Measurements from ENCODE around the gene LOXL4. TPM values are rescaled to one million over a fixed set of nuclear protein-coding genes. Genes with fewer than 3 reads are reported as not detected.

The LOXL4 gene
- total RNA-seq, 1 donor from 2014 or later = 6.2 TPM

GRCh38 chr10:98270786-98271185 is 2.8 kb upstream of the LOXL4 start:
- Histone ChIP-seq H3K27me3 (no peaks in the 10 kb centered on the region), H3K9me3 (no peaks in the 10 kb centered on the region), H3K4me1 (peaks cover 19% of the 10 kb centered on the region), H3K36me3 (no peaks in the 10 kb centered on the region), H3K27ac (no peak overlapping the region), H3K4me3 (no peak overlapping the region)
- no peak for TF ChIP-seq CTCF (IDR thresholded peaks at IDR 0.05)
- DNase-seq (no peak), ATAC-seq (no peak)
- intact Hi-C loops (cut with DNase I) = no loop called here

DNA sequence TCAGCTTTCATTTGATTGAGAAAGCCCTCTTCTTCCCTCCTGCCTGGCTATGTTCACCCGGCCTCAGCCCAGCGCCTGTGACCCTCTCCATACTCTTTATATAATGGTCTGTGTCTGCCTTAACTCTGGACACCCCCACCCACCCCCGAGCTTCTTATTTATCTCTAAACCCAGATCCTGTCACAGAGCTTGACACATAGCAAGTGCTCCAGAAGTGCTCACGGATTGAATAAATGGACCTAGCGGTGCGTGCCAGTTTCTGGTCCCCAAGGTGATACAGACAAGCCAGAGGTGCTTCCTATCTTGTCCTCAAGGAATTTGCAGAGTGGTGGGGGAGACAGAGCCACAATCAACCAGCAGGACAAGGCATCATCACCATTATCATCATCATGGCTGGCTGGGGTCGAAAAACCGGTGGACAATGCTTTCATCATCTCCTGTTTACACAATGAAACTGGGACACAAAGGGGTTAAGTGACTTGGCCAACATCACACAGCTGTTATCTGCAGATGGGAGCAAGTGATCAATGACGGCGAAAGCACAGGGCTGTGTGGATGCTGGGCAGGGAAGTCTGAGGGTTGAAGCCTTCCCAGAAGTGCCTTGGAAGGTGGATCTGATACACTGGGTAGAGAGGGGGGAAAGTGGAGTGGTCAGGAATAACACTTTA is 2.2 kb upstream of the LOXL4 start:
- H3K27ac ChIP-seq = peak overlapping the region; percentile 60
- intact Hi-C loops (cut with DNase I) = no loop called here
- H3K9me3 ChIP-seq = no peaks in the 10 kb centered on the region
- no peaks in the 10 kb centered on the region for H3K36me3 ChIP-seq
- no peak for TF ChIP-seq CTCF (IDR thresholded peaks at IDR 0.05)
- H3K27me3 ChIP-seq = no peaks in the 10 kb centered on the region
- peaks cover 19% of the 10 kb centered on the region for H3K4me1 ChIP-seq
- H3K4me3 ChIP-seq = no peak overlapping the region
- DNase-seq (no peak), ATAC-seq (no peak)

DNA sequence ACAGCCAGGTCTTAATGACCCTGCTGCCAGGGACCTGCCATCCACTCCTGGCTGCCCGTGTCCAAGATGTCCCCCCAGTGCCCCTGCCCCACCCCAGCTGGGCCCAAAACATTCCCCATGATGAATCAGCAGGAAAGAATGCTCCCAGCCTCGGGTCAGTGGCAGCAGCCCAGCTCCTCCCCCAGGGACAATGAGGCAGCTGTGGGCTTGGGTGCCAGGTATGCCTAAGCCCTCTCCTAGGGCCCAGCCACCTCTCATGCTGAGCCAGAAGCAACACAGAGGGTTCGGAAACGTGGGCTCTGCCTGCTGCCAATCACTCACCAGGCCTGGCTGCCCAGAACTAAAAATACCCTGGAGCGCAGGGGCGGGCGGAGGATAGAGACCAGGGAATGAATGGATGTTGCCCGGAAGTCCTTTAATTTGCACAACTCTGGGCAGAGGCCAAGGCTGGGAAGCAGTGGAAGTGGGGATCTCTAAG is 1.5 kb upstream of the LOXL4 start:
- Histone ChIP-seq H3K4me1 (peaks cover 19% of the 10 kb centered on the region), H3K4me3 (no peak overlapping the region), H3K27ac (peak overlapping the region; percentile 72), H3K27me3 (no peaks in the 10 kb centered on the region), H3K9me3 (no peaks in the 10 kb centered on the region), H3K36me3 (no peaks in the 10 kb centered on the region)
- intact Hi-C loops (cut with DNase I) = no loop called here
- TF ChIP-seq CTCF (IDR thresholded peaks at IDR 0.05) = no peak
- ATAC-seq = peak; percentile 82
- peak; percentile 79 for DNase-seq

GRCh38 chr10:98268694-98269431 is 869 bp upstream of the LOXL4 start:
- Histone ChIP-seq H3K9me3 (no peaks in the 10 kb centered on the region), H3K4me1 (peaks cover 19% of the 10 kb centered on the region), H3K36me3 (no peaks in the 10 kb centered on the region), H3K27ac (peak overlapping the region; percentile 72), H3K4me3 (peak overlapping the region; percentile 50), H3K27me3 (no peaks in the 10 kb centered on the region)
- ATAC-seq (peak; percentile 2), DNase-seq (no peak)
- TF ChIP-seq CTCF (IDR thresholded peaks at IDR 0.05) = no peak
- intact Hi-C loops (cut with DNase I) = no loop called here

DNA sequence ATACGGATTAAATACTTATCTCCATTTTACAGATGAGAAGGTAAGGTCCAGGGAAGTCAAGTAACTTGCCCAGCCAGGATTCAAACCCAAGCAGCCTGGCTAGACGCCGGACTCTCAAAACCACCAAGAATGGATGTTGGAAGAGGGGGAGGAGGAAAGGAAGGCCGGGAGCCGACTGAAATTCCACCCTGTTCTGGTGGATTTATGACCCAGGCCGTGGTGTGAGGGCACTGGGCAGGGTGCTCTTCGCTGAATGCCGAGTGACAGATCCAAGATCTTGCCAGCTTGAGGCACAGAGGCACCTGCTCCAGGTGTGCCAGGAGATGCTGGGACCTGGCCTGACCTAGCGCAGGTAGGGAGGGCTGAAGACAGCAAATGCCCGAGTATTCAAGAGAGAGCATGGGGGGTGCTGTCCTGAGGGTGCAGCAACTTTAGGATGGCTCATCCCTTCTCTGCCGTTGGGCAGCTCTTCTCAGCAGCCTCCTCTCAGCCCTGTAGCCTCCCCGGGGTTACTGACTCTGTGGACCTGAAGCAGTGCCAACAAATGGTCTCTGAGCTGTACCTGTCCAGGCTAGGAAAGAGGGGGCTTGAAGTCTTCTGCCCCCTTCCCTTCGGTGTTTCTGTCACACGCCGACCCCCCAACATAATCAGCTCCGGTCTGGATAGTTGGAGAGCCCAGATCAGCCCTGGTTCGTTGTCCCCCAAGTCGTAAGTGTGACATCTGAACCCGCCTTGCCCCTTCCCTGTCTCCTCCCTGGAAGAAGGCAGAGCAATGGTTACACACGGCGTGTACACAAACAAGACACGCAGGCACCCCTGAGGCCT is 713 bp downstream of the LOXL4 start:
- Histone ChIP-seq H3K27me3 (no peaks in the 10 kb centered on the region), H3K27ac (peak overlapping the region; percentile 80), H3K4me3 (peak overlapping the region; percentile 53), H3K36me3 (no peaks in the 10 kb centered on the region), H3K4me1 (peaks cover 19% of the 10 kb centered on the region), H3K9me3 (no peaks in the 10 kb centered on the region)
- ATAC-seq (no peak), DNase-seq (no peak)
- intact Hi-C loops (cut with DNase I) = no loop called here
- no peak for TF ChIP-seq CTCF (IDR thresholded peaks at IDR 0.05)

All from upper lobe of right lung (tissue), 1 donor.